ENCODE results near the gene APBB2.

APBB2 gene

GRCh38 chr4:41172786-41173185 is 41.6 kb downstream of the APBB2 start:
- DNase-seq (ENCODE audit: extremely low spot score) = no peak
- ChIA-PET CTCF (interaction anchor here (1.1 to 1.4 kb wide), 2 partner anchors 12 to 19 kb away, joined by 3 to 6 read pairs; no protein-coding TSS in a partner anchor), POLR2A (no interaction called here)
- no peak for TF ChIP-seq CTCF (IDR thresholded peaks at IDR 0.05; ENCODE audit: control extremely low read depth, extremely low read depth, low read depth, missing control alignments)

DNA sequence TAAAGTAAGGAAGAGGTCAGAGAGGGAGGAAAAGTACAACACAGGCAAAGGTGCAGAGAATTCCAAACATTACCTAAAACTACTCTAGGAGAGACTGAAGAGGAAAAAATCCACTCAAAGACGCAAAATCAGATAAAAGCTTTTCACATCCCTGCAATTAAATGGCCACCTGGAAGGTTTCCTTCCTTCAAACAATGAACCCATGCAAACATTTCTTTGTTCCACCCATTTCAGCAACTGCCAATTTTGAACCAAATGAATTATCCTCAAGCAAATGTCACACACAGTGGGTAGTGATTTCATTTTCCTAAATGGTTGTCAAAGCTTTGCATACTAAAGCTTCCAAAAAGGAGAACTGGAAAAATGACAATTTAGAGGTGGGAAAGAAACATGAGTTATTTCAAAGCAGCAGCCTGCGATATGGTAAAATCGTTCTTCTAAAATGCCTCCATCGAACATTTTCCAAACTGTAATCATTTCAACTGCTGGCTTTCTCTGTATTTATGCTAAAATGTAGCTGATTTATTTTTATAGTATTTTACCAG is 45.0 kb downstream of the APBB2 start:
- CTCF ChIA-PET = no interaction called here
- no peak for DNase-seq (ENCODE audit: extremely low spot score)
- POLR2A ChIA-PET = no interaction called here
- TF ChIP-seq CTCF (IDR thresholded peaks at IDR 0.05; ENCODE audit: control extremely low read depth, extremely low read depth, low read depth, missing control alignments) = no peak

DNA sequence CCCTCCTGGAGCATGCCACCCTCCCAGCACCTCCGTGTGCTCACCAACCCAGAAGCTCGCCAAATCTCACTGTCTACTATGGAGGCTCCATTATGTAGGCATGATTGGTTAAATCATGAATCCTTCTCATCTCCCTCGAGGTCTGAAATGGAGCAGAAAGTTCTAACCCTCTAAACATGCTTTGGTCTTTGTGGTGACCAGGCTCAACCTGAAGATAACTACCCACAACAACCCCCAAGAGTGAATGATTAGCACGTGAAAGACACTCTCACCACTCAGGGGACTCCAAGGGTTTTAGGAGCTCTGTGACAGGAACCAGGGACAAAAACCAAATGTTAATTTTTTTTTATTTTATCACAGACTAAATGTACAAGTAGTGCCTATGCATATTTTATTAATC is 47.2 kb downstream of the APBB2 start:
- POLR2A ChIA-PET = no interaction called here
- CTCF ChIA-PET = interaction anchor here (0.8 kb wide), 1 partner anchor 14 kb away, joined by 4 read pairs; no protein-coding TSS in a partner anchor
- no peak for DNase-seq (ENCODE audit: extremely low spot score)
- TF ChIP-seq CTCF (IDR thresholded peaks at IDR 0.05; ENCODE audit: control extremely low read depth, extremely low read depth, low read depth, missing control alignments) = no peak

GRCh38 chr4:41164405-41164804 is 49.9 kb downstream of the APBB2 start:
- POLR2A ChIA-PET = no interaction called here
- no peak for TF ChIP-seq CTCF (IDR thresholded peaks at IDR 0.05; ENCODE audit: control extremely low read depth, extremely low read depth, low read depth, missing control alignments)
- CTCF ChIA-PET = no interaction called here
- no peak for DNase-seq (ENCODE audit: extremely low spot score)

GRCh38 chr4:41161355-41161754 is 53.0 kb downstream of the APBB2 start:
- POLR2A ChIA-PET = no interaction called here

GRCh38 chr4:41160856-41161255 is 53.5 kb downstream of the APBB2 start:
- POLR2A ChIA-PET = no interaction called here
- DNase-seq (ENCODE audit: extremely low spot score) = no peak
- CTCF ChIA-PET = interaction anchor here (1.3 kb wide), 2 partner anchors 14 to 16 kb away, joined by 4 read pairs; no protein-coding TSS in a partner anchor
- no peak for TF ChIP-seq CTCF (IDR thresholded peaks at IDR 0.05; ENCODE audit: control extremely low read depth, extremely low read depth, low read depth, missing control alignments)

More at GRCh38 chr4:41161355-41161754, 53.0 kb downstream of the APBB2 start:
- no peak for TF ChIP-seq CTCF (IDR thresholded peaks at IDR 0.05; ENCODE audit: control extremely low read depth, extremely low read depth, low read depth, missing control alignments)
- DNase-seq (ENCODE audit: extremely low spot score) = no peak
- CTCF ChIA-PET = interaction anchor here (1.3 kb wide), 1 partner anchor 16 kb away, joined by 4 read pairs; no protein-coding TSS in a partner anchor

Data from GM10248 (cell line).